Effector CD8-positive, alpha-beta T cell (primary cell): ENCODE measurements around the gene MDC1.
"Not testable (repeated sequence)": the region's sequence is repeated elsewhere in the genome, so short reads cannot be mapped to it uniquely, and the experiment has no call there.

Source experiments
- DNase-seq: peaks from one replicate; lab custom pipeline; 2025; lab: John Stamatoyannopoulos, UW

The MDC1 gene

DNA sequence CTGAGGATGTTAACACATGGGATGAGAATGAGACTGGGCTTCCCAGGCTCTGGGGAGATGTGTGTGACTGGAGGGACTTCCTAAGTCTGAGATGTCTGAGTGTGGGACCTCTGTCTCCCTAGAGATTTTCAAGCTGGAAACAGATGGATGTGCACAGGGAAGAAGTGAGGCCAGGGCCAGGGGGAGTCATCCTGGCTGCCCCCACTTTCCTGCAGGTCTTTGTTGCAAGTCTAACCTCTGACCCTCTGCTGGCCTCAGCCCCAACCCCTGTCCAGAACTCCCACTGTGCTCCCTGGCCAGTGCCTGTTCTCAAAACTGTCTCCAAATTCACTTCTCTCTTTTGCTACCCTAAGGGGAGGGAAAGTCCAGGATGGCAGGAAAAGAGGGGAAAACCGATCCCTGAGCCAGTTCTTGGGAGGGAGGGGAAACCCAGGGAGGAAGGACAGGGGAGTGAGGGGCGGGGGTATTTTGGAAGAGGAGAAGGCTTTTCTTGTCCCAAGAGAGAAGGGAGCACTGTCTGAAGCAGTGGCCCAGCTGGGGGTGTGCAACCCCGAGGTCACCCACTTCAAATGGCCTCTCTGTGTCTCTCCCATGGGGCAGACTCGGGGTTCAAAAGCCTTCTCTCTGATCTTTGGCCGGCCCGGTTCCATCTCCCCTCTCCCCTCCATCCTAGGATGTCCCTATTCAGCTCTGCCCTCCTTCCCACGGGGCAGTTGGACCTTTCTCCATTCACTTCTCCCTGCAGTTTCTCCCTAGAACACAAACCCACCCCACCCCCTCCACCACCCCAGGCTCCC is 33.7 kb downstream of the MDC1 start:
- DNase-seq = no peak

DNA sequence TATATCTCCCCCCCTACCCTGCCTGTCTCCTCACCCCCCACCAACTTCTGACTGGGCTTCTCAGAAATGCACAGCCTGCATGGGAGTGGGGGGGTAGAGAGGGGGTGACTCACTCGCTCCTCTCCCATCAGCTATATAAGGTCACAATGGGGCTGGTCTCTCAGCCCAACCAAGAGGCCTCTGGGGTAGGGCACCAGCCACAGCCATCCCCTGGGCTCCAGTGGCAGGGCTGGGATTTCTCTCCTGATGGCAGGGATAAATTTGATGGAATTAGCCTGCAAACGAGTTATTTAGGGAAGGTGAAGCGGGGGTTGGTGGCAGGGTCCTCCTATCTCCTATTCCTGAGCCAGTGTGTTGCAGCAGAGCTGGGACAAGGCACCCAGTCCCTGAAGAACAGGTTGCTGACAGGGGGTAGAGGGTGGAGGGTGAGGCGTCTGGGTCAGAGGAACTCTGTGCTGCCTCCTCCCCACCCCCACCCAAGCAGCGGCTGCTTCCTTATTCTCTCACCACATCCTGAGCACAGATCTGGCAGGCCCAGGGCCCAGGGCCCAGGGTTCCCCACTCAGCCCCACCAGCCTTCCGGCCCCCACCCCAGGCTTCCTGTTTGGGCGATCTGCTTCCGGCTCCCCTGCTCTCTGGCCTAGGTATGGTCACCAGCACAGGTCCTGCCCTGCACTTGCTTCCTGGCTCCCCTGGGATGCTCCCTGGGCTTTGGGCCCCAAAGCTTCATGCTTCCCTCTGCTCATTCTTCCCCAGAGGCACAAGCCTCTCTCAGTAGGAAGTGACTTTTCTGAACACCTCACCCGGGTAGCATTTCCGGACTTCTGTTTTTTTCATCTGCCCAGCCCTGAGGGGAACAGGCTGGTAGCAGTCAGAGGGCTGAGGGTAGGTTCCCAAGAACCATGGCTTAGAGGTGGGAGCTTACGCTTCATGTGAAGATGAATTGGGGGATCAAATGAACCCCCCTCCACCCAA is 34.7 kb downstream of the MDC1 start:
- DNase-seq = peak; percentile 66

- DNase-seq = no peak
These were observed 35.3 kb downstream of the MDC1 start for GRCh38 chr6:30681766-30682142.

GRCh38 chr6:30679765-30680535 is 37.1 kb downstream of the MDC1 start:
- DNase-seq = no peak

GRCh38 chr6:30678964-30679726 is 37.9 kb downstream of the MDC1 start:
- peak; percentile 89 for DNase-seq

GRCh38 chr6:30676660-30677285 is 40.3 kb downstream of the MDC1 start:
- DNase-seq = no peak

DNA sequence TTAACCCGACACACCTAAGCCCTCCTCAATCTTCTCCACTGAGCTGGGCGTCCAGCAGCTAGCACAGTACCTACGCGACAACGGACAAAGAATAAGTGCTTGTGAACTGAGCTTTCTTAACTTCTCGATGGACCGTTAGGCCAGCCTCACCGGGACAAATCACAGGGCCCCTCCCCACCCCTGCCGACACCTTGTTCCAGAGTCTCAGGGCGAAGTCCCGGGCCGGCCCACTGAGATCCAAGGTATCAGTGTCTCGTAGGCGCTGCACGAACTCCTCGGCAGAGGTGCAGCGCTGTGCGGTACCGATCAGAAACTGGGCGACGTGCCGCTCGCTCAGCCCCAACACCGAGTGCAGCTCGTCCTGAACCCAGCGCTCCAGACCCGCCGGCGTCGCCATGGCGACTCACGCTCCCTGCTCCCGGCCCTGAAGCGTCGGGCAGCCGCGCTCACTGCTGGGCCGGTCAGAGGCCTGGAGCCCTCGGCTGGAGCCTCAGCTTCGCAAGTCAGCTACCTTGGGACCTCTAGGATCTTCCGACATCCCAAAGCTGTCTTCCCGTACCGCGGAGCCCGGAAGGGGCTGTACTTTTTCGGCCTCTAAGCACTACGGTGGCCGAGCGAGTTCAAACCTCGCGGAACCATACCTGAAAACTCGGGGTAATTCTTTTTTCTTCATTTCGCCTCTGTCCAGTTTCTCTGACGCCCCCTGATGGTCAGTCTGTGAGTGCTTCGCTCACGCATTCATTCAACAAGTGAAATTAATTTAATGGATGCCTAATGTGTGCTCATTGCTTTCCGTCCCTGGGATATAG is 44.4 kb downstream of the MDC1 start, which contains the start of gene DHX16:
DHX16 (minus strand) TSS at position 562 of the 809 bp plus-strand sequence; CDS start at position 397, 165 bp downstream.
- peak; percentile 84 for DNase-seq

DNA sequence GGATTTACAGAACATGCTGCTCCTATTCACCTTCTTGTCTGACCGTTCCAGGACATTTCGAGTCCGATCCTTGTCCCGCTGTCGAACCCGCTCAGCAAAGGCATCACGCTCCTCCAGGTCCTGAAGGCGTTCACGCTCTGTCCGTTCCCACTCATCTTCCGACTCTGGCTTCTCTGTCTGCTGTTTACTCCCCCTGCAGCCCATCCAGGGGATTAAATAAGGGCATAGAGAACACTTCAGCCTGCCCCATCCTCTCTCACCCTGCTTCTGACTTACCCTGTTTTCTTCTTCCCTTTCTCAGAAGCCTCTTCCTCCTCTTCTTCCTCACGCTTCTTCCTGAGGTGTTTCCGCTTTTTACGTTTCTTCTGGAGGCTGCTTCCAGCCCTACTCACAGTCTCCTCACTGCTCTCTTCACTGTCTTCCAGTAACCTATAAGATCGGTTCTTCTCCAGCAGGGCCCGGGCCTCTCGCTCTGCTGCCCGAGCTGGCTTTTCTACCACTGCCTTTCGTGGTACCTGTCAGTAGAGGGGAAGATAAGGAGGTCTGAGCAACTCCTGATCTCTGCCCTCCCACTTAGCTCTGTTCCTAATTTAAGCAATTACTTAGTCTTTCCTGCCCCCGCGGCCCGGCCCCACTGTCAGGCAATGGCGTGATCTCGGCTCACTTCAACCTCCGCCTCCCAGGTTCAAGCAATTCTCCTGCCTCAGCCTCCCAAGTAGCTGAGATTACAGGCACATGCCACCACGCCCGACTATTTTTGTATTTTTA is 46.1 kb downstream of the MDC1 start:
- DNase-seq = no peak

- DNase-seq = not testable (repeated sequence)
These were observed 50.8 kb downstream of the MDC1 start for GRCh38 chr6:30666300-30666699.

GRCh38 chr6:30664994-30665767 is 51.9 kb downstream of the MDC1 start:
- DNase-seq = no peak

DNA sequence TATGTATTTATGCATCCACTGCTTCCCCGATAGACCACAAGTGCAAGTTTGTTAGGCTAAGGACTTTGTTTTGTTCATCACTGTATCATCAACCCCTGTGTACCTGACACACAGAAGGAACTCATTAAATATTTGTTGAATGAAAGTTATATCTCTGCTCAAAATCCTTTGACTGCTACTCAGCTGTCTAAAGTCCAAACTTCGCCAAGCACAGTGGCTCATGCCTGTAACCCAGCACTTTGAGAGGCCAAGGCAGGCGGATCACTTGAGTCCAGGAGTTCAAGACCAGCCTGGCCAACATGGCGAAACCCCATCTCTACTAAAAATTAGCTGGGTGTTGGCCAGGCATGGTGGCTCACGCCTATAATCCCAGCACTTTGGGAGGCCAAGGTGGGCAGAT is 59.2 kb downstream of the MDC1 start:
- DNase-seq = not testable (repeated sequence)

- no peak for DNase-seq
These were observed 59.6 kb downstream of the MDC1 start for GRCh38 chr6:30657454-30657853.

DNA sequence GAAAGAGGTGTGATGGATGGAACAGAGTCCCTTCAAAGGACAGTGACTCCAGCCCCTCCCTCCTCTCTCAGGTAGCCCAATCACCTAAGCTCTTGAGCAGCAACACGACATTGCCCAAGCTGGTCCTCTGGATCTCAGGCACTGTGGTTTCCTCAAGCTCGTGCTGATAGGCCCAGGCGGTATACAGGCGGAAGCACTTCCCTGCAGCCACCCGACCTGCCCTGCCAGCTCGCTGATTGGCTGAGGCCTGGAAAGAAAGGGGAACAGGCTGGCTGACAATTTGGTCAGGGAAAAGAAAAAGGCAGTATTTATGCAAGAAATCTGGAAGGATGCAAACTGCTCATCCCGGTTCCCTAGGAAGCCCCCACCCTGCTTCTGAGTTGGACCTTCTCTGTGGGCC is 60.6 kb downstream of the MDC1 start:
- DNase-seq = no peak

- DNase-seq = no peak
These were observed 61.4 kb downstream of the MDC1 start for GRCh38 chr6:30655743-30656094.

DNA sequence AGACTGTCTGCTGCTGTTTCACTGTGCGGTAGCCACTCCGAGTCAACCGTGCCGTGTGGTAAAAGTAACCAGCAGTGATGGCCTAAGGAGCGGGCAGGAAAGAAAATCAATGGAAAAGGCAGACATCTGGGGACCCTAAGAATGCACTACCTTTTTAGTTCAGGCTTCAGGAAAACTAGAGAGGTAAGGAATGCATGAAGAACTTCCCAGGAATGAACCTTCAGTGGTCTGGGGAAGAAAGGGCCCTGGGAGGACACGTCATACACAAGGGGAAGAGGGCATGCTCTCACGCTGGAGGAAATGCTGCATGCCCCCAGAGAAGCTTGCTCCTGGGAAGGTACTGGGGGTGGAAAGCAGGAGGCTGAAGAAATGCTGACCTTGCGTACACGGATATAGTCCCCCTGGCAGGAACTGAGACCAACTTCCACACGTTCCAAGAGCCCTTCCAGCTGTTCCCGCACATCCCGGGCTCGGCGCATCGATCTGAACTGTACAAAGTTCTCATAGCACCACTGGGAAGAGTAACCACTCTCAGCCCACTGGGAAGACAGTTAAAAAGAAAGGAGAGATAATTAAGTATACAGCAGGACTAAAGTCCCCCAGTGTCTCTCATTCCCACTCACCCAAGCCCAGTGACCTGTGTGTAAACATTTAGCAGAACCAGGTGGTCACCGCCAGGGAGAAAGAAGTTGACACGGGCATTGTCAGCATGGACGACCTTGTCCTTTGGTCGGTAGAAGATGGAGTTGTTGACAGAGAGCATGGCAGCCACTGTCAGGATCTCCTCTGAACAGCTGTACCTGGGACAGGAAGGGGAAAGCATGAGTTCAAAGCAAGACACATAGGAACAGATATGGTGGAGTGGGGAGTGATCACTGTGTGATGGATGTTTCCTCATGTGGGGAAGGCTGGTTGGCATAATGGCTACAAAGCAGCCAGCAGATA is 62.0 kb downstream of the MDC1 start:
- DNase-seq = no peak

DNA sequence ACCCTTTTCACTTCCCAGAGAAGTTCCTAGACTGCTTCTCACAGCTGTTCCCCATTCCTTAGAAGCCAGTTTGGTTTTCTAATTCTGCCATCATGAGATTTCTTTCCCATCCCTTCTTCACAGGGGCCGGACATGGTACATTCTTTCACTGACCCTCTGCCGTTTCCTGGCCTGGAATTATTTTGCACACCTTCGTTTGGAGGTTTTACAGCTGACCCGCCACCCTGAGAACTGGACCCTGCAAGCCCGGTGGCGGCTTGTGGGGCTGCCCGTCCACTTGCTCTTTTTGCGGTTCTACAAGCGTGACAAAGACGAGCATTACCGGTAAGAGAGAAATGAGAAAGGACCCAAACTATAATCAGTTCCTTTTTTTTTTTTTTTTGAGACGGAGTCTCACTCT is 65.9 kb downstream of the MDC1 start:
- no peak for DNase-seq
